Lung (tissue), 10 donors: ENCODE measurements around the gene BOLA2B. TPM values are rescaled to one million over a fixed set of nuclear protein-coding genes. Genes with fewer than 3 reads are reported as not detected.
"Not testable (repeated sequence)": the region's sequence is repeated elsewhere in the genome, so short reads cannot be mapped to it uniquely, and the experiment has no call there.

Source experiments
- ATAC-seq: fragments of 200-7000 bp; cut with Tn5 transposase; one replicate; pipeline ENCODE4 v1.9.1; 2020; ENCODE audit warnings: moderate number of reproducible peaks; ENCODE audit not compliant: insufficient read depth, low FRiP score
- DNase-seq, 3 donors: peaks; one replicate each; pipeline ENCODE4 v3.0.0-alpha.2; 2013 to 2017
- H3K27ac ChIP-seq, 2 donors: one replicate each; pipeline ENCODE4 v1.5.1; 2013; ENCODE audit warnings: mild to moderate bottlenecking in 2 of 2, moderate library complexity in 2 of 2, control low read depth in 1 of 2, inconsistent platforms in 1 of 2, low read depth in 1 of 2, low read length in 1 of 2
- H3K27me3 ChIP-seq, 3 donors: one replicate each; pipeline ENCODE4 v1.5.1; 2013; ENCODE audit warnings: low read length in 2 of 3; ENCODE audit not compliant: control insufficient read depth in 3 of 3, insufficient read depth in 3 of 3
- H3K36me3 ChIP-seq, 4 donors: one replicate each; pipeline ENCODE4 v1.5.1; 2013; ENCODE audit warnings: low read length in 4 of 4, mild to moderate bottlenecking in 1 of 4, moderate library complexity in 1 of 4; ENCODE audit not compliant: control insufficient read depth in 4 of 4, insufficient read depth in 4 of 4
- H3K4me1 ChIP-seq, 5 donors: one replicate each; pipeline ENCODE4 v1.5.1; 2013; ENCODE audit warnings: low read length in 5 of 5, mild to moderate bottlenecking in 2 of 5, moderate library complexity in 1 of 5; ENCODE audit not compliant: control insufficient read depth in 5 of 5, insufficient read depth in 5 of 5
- H3K4me3 ChIP-seq: one replicate; pipeline ENCODE4 v1.5.1; 2013; ENCODE audit warnings: mild to moderate bottlenecking, control low read depth, moderate library complexity
- H3K9ac ChIP-seq, 2 donors: one replicate each; pipeline ENCODE4 v1.5.1; 2013; ENCODE audit warnings: low read length in 2 of 2, control low read depth in 1 of 2; ENCODE audit not compliant: insufficient read depth in 1 of 2
- H3K9me3 ChIP-seq, 4 donors: one replicate each; pipeline ENCODE4 v1.5.1; 2013; ENCODE audit warnings: low read length in 3 of 4, mild to moderate bottlenecking in 1 of 4, moderate library complexity in 1 of 4; ENCODE audit not compliant: control insufficient read depth in 4 of 4, insufficient read depth in 3 of 4
- WGBS, 2 donors: extraction: QIAGEN DNeasy Blood & Tissue Kit; methylation state at CpG; one replicate each; pipeline ENCODE4 v1.1.7; 2013; 5-methylcytosine and 5-hydroxymethylcytosine counted together
- polyA plus RNA-seq, 2 donors: library from polyadenylated mRNA; stranded (reverse); fragments of 200-250 nt; gene quantifications; one replicate each; pipeline ENCODE4 v1.2.1, GENCODE V29; 2013
- total RNA-seq, 2 donors: library from RNA; depleted of rRNA in 1 of 2; stranded (reverse); fragments of >200 nt in 1 of 2; gene quantifications; one replicate each; pipeline ENCODE4 v1.2.1, GENCODE V29; 2014 to 2021
- donor health status: Bipolar disorder and iron deficiency.
- donor health status: healthy.
- donor health status: DM: yes; HTN: yes; CAD: no.

The BOLA2B gene
- total and polyA plus RNA-seq, 4 donors, result 9.8 to 320 (median 182) TPM

- H3K36me3 ChIP-seq, H3K4me1 ChIP-seq, H3K4me3 ChIP-seq, H3K9me3 ChIP-seq, H3K27me3 ChIP-seq, DNase-seq, H3K27ac ChIP-seq, H3K9ac ChIP-seq: not testable (repeated sequence)
- no CpG with 5 or more reads among the region's 15 CpGs for WGBS, 2 donors
- ATAC-seq, result peak; percentile 32
These were observed 6.3 kb upstream of the BOLA2B start for GRCh38 chr16:30199608-30200343.

GRCh38 chr16:30199049-30199448 lies 5.6 kb upstream of the BOLA2B start, which contains the start of gene SULT1A3:
SULT1A3 (plus strand) TSS chr16:30199255; CDS start chr16:30200729, 1,474 bp downstream.
- no CpG with 5 or more reads among the region's 3 CpGs for WGBS, 2 donors
- not testable (repeated sequence) for H3K27ac ChIP-seq, H3K36me3 ChIP-seq, H3K27me3 ChIP-seq, H3K9ac ChIP-seq, DNase-seq, H3K4me3 ChIP-seq, H3K4me1 ChIP-seq, H3K9me3 ChIP-seq
- peak; percentile 14 for ATAC-seq

GRCh38 chr16:30197001-30197400 lies 3.5 kb upstream of the BOLA2B start:
- H3K9ac ChIP-seq, H3K27ac ChIP-seq, H3K4me3 ChIP-seq, H3K36me3 ChIP-seq, ATAC-seq, H3K4me1 ChIP-seq, H3K9me3 ChIP-seq, DNase-seq, H3K27me3 ChIP-seq: not testable (repeated sequence)
- 85 to 92% methylated on average over 1 of the region's 2 CpGs for WGBS, 2 donors

GRCh38 chr16:30194172-30194925 lies 883 bp upstream of the BOLA2B start:
- not testable (repeated sequence) for H3K9me3 ChIP-seq, H3K4me3 ChIP-seq, H3K4me1 ChIP-seq, H3K9ac ChIP-seq, H3K36me3 ChIP-seq, DNase-seq, H3K27me3 ChIP-seq
- peak; percentile 84 for ATAC-seq
- WGBS, 2 donors, result 3 to 4% methylated on average over 16 to 18 of the region's 60 CpGs
- H3K27ac ChIP-seq, result peak overlapping the region in 1 of 2 donors; percentile 29

- not testable (repeated sequence) for H3K27ac ChIP-seq, H3K4me3 ChIP-seq, H3K4me1 ChIP-seq, H3K9me3 ChIP-seq, H3K9ac ChIP-seq, H3K36me3 ChIP-seq, DNase-seq, H3K27me3 ChIP-seq
- no CpG with 5 or more reads among the region's 21 CpGs for WGBS, 2 donors
- ATAC-seq, result peak; percentile 9
These were observed 368 bp downstream of the BOLA2B start for GRCh38 chr16:30193098-30193497.

GRCh38 chr16:30191158-30191557 lies 2.3 kb downstream of the BOLA2B start:
- not testable (repeated sequence) for DNase-seq, H3K36me3 ChIP-seq, H3K27me3 ChIP-seq, H3K4me3 ChIP-seq, H3K9ac ChIP-seq, H3K27ac ChIP-seq, H3K9me3 ChIP-seq, ATAC-seq, H3K4me1 ChIP-seq
- WGBS, 2 donors, result 94 to 97% methylated on average over 3 to 4 of the region's 12 CpGs
